Measurements from ENCODE around the gene RNF212.

DNA sequence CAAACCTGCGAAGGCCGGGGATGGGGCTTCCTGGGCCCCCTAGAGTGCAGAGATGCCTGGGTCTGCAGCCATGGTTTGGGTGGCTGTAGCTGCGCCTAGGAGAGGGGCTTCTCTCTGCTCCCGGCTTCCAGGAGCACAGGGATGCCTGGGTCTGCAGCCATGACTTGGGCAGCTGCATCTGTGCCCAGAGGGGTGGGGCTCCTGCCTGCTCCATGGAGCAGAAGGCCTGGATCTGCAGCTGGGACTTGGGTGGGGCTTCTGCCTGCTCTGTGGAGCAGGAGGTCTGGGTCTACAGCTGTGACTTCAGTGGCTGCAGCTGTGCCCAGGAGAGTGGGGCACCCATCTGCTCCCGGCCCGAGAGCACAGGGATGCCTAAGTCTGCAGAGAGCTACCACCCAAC is 38.2 kb upstream of the RNF212 start:
- TF ChIP-seq, protein P1, sequence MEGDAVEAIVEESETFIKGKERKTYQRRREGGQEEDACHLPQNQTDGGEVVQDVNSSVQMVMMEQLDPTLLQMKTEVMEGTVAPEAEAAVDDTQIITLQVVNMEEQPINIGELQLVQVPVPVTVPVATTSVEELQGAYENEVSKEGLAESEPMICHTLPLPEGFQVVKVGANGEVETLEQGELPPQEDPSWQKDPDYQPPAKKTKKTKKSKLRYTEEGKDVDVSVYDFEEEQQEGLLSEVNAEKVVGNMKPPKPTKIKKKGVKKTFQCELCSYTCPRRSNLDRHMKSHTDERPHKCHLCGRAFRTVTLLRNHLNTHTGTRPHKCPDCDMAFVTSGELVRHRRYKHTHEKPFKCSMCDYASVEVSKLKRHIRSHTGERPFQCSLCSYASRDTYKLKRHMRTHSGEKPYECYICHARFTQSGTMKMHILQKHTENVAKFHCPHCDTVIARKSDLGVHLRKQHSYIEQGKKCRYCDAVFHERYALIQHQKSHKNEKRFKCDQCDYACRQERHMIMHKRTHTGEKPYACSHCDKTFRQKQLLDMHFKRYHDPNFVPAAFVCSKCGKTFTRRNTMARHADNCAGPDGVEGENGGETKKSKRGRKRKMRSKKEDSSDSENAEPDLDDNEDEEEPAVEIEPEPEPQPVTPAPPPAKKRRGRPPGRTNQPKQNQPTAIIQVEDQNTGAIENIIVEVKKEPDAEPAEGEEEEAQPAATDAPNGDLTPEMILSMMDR (IDR thresholded peaks at IDR 0.05): no peak
- TF ChIP-seq POLR2A (IDR thresholded peaks at IDR 0.05): no peak
